Mesodermal cell (in vitro differentiated cells): ENCODE data around the gene CTIF.

ENCODE experiments used
- H3K27ac ChIP-seq: 2 replicates; pipeline ENCODE4 v1.7.0; 2013; ENCODE audit warnings: mild to moderate bottlenecking, low read depth, low read length, moderate library complexity; ENCODE audit not compliant: severe bottlenecking
- H3K36me3 ChIP-seq: 2 replicates; pipeline ENCODE4 v1.7.1; 2013; ENCODE audit warnings: mild to moderate bottlenecking, low read length, moderate library complexity; ENCODE audit not compliant: control insufficient read depth, insufficient read depth
- H3K4me1 ChIP-seq: one replicate; pipeline ENCODE4 v1.7.1; 2013; ENCODE audit warnings: mild to moderate bottlenecking, low read length; ENCODE audit not compliant: insufficient read depth, control insufficient read depth, poor library complexity, severe bottlenecking
- H3K4me3 ChIP-seq: 2 replicates; pipeline ENCODE4 v1.7.0; 2013; ENCODE audit warnings: low read length, control low read depth, mild to moderate bottlenecking; ENCODE audit not compliant: insufficient read depth, poor library complexity, severe bottlenecking; ENCODE audit errors: extremely low read depth
- H3K9me3 ChIP-seq: 2 replicates; pipeline ENCODE4 v1.7.1; 2013; ENCODE audit warnings: mild to moderate bottlenecking, low read length, moderate library complexity; ENCODE audit not compliant: control insufficient read depth
- WGBS, 2 experiments: methylation state at CpG; one replicate each; pipeline ENCODE4 v1.1.5; 2013; ENCODE audit warnings: missing lambda C conversion rate in 2 of 2; ENCODE audit not compliant: insufficient coverage in 2 of 2; 5-methylcytosine and 5-hydroxymethylcytosine counted together

Gene CTIF

DNA sequence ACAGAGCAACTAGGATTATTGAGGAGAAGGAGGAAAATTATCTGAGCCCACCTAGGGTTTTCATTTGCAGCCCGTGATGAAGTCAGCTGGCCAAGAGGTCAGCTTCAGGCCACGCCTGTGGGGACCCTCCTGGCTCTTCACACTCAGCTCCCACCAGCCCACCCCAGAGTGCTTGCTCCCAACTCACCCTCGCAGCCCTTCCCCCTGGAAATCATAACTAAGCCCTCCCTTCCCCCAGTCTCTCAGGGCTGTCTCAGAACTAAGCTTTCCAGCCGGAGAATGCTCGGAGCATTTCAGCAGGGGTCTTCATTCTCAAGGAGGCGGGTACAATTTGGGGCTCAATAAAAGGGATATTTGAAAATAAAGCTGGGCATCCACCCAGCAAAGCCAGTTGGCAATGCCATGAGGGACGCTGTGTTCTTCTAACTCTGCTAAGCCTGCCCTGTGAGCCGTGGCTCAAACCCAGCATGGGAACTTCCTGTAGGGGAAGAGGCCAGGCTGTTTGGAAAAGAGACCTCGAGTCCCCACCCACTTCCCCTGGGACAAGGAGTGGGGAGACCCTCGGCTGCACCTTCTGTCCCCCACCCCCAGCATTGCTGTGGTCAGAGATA lies 194.9 kb downstream of the CTIF start:
- Histone ChIP-seq H3K9me3 (no peaks in the 10 kb centered on the region), H3K4me1 (peaks cover 44% of the 10 kb centered on the region), H3K4me3 (no peak overlapping the region), H3K36me3 (peaks cover 9% of the 10 kb centered on the region), H3K27ac (no peak overlapping the region)
- 58% methylated on average over 8 of the region's 10 CpGs for WGBS, 2 experiments

DNA sequence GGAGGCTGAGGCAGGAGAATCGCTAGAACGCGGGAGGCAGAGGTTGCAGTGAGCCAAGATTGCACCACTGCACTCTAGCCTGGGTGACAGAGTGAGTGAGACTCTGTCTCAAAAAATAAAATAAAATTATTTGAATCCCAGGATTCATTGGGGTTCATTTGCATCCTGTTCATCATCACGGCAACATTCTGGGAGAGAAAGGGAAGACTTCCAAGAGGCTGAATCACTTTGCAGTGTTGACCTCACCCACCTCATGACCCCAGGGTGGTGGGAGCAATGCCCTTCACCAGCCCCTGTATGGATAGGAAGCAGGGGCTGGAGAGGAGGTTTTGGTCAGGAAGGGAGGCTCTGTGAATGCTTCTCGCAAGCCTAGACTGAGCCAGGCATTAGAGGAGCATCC lies 195.6 kb downstream of the CTIF start:
- no peak overlapping the region for H3K27ac ChIP-seq
- H3K9me3 ChIP-seq, result no peaks in the 10 kb centered on the region
- peaks cover 38% of the 10 kb centered on the region for H3K4me1 ChIP-seq
- peaks cover 5% of the 10 kb centered on the region for H3K36me3 ChIP-seq
- 95 to 97% methylated on average over 3 to 4 of the region's 5 CpGs for WGBS, 2 experiments
- no peak overlapping the region for H3K4me3 ChIP-seq

DNA sequence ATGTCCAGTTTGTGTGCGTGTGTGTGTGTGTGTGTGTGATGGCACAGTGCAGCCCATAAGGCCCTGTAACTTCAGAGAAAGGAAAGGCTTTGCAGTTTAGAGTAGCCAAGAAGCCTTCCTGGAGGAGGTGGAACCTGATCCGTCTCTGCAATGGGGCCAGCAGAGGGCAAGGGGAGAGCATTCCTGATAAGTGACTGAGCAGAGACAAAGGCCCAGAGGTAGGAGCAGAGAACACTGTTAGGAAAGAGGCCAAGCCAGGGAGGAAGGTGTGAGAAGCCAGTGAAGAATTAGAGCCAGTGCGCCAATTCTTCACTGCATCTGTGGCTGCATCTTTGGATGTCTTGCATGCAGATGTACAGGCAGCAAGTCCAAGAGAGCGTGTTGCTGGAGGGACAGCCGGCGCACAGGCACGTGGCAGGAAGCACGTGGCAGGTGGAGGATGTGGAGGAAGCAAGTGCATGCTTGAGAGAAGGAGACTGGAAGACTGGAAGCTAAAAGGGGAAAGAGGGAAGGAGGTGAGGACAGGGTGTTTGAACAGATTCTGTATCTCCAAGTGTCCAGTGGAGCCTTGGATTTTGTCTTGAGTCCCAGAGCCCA lies 196.3 kb downstream of the CTIF start:
- no peaks in the 10 kb centered on the region for H3K9me3 ChIP-seq
- no peak overlapping the region for H3K4me3 ChIP-seq
- H3K27ac ChIP-seq, result no peak overlapping the region
- H3K4me1 ChIP-seq, result peaks cover 35% of the 10 kb centered on the region
- WGBS, 2 experiments, result 87 to 92% methylated on average over 7 to 8 of the region's 8 CpGs
- peaks cover 5% of the 10 kb centered on the region for H3K36me3 ChIP-seq

DNA sequence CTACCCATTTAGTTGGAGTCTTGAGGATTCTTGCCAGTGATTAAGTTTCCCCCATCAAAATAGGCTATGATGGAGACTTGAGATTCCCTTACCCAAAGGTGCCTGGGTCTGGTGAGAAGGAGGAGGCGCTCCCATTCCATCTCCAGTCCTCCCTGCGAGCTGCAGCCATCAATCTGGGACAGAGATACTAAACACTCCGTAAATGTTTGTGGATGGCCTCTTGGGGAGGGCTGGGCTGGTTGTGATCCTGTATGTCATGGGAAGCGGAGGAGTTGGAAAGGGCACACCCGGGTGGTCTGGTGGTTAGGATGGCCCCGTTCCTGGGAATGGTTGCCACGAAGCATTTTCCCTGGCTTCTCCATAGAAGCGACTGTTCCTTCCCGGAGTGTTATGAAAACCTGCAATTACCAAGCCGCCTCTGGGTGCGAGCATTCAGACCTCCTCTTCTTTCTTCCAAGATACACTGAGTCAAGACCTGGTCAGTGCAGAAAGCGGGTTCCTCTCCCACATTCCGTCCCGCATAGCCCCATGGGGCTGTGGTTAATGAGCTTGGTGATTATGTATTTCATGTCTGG lies 196.9 kb downstream of the CTIF start:
- no peak overlapping the region for H3K27ac ChIP-seq
- WGBS, 2 experiments, result 96 to 98% methylated on average over 8 to 10 of the region's 14 CpGs
- no peak overlapping the region for H3K4me3 ChIP-seq
- H3K9me3 ChIP-seq, result no peaks in the 10 kb centered on the region
- H3K36me3 ChIP-seq, result peaks cover 5% of the 10 kb centered on the region
- H3K4me1 ChIP-seq, result peaks cover 35% of the 10 kb centered on the region

DNA sequence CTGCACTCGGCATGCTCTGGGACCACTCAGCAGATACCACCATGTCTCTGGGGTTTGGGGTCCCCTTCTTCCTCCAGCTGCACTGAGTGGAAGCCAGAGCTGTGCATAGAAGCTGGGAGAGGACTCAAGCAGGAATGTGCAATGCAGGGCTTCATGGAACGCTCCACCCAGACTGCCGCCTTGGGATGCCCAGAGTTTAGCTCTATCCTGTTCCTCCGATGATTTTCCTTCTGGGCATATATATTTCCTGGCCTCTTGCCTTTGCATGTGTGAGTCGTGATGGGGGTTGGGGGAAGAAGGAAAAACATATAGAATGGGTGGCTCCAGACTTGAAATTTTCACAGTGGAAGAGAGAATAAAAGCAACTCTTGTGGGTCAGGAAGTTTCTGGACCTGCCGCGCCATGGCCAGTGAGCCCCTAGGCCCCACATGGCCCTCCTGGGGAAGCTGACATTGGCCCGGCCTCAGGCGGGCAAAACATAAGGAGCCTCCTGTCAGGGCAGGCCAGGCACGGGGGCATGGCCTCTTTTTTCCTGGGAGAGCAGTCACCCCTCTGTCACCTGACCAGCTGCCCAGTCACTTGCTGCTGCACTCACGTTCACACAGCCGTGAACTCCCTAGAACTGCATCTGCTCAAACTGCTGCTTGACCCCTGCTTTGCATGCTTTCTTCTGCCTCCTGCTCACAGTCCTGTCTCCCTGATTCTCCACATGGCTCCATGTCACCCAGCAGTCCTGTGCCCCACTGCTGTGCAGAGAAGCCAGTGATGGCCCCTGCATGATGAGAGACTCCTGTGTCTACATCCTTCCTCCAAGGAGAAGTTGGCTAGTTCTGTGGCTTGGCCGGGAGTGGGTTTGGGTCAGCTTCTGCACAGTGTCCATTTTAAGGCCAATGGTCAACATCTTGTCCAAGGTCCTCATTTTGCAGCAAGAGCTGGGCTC lies 197.8 kb downstream of the CTIF start:
- H3K36me3 ChIP-seq, result peaks cover 5% of the 10 kb centered on the region
- 96 to 99% methylated on average over 12 of the region's 13 CpGs for WGBS, 2 experiments
- H3K9me3 ChIP-seq, result no peaks in the 10 kb centered on the region
- peaks cover 35% of the 10 kb centered on the region for H3K4me1 ChIP-seq
- no peak overlapping the region for H3K27ac ChIP-seq
- no peak overlapping the region for H3K4me3 ChIP-seq

DNA sequence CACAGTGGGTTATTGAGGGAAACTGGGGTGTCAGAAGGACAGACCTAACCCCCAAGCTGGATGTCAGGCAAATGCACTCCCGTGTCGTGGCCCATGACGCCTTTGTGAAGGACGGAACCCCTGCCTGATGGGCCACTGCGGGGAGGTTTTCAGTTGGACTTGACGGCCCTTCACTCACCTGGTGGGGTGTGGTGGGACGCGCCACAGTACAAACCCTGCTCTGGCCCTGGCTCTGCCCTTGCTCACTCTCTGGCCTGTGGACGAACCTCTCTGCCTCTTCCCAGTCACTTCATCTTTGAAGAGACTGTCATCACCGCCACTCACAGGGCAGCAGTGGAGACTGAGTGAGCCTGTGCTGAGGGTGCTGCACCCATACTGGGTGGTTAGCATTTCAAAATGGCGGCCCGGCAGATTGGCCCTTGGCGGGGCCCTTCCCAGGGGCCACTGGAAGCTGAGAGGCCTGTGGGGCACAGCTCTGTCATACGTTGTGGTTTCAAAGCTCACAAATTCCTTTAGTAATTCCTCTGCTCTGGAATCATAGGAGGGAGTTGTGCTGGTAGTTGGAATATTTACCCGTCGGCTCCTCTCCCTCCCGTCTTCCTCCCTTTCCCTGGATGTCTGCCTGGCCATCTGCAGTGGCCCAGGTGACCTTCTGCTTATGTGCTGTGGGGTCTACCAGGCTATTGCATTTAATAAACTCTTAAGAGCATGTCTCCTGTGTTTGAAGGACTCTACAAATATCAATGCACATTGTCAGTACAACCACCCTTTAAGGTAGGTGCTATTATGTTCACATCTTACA lies 200.6 kb downstream of the CTIF start:
- Histone ChIP-seq H3K4me1 (peaks cover 25% of the 10 kb centered on the region), H3K36me3 (no peaks in the 10 kb centered on the region), H3K27ac (no peak overlapping the region), H3K9me3 (no peaks in the 10 kb centered on the region), H3K4me3 (no peak overlapping the region)
- 97 to 99% methylated on average over 8 to 15 of the region's 17 CpGs for WGBS, 2 experiments

DNA sequence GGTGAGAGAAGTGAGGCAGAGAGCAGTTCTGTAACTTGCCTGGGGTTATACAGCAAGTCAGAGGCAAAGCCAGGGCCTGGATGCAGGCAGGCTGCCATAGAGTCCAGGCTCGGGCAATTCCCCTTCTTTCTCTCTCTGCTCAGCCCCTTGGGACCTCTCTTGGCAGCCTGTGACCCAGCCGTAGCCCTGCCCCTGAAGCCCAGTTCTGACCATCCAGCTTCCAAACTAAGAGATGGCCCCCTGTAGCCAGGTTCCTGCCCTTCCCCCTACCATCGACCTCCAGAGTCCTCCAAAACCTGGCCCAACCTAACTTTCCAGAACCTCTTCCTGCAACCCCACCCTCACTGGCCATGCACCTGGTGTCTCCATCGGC lies 201.2 kb downstream of the CTIF start:
- H3K27ac ChIP-seq, result no peak overlapping the region
- no peaks in the 10 kb centered on the region for H3K36me3 ChIP-seq
- H3K9me3 ChIP-seq, result no peaks in the 10 kb centered on the region
- no peak overlapping the region for H3K4me3 ChIP-seq
- peaks cover 20% of the 10 kb centered on the region for H3K4me1 ChIP-seq
- WGBS, 2 experiments, result 89 to 95% methylated on average over 4 of the region's 4 CpGs

DNA sequence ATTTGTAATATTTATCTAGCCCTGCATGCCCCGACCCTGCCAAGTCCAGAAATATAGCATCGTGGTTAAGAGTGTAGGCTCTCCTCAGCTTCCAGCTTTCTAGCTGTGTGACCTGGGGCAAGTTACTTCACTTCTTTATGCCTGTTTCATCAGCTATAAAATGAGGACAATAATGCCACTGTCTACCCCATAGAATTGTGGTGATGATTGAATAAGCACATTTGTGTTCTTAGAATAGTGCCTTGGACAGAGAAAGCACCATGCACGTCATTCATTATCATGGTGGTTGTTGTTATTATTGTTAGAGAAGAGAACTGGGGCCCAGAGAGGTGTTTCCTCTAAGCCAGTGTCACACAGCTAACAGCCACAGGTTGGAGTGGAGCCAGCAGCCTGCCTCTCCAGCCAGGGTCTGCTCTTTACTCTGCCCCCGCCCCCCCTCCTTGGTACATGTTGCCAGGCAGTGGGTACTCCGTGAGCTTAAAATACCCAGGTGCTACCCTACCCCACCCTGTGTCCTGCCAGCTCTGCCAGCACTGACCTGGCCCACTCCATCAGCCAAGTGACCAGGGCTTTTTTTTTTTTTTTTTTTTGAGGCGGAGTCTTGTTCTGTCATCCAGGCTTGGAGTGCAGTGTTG lies 202.1 kb downstream of the CTIF start:
- WGBS, 2 experiments, result 89 to 100% methylated on average over 2 to 3 of the region's 6 CpGs
- peaks cover 11% of the 10 kb centered on the region for H3K4me1 ChIP-seq
- no peaks in the 10 kb centered on the region for H3K9me3 ChIP-seq
- no peaks in the 10 kb centered on the region for H3K36me3 ChIP-seq
- no peak overlapping the region for H3K27ac ChIP-seq
- H3K4me3 ChIP-seq, result no peak overlapping the region

DNA sequence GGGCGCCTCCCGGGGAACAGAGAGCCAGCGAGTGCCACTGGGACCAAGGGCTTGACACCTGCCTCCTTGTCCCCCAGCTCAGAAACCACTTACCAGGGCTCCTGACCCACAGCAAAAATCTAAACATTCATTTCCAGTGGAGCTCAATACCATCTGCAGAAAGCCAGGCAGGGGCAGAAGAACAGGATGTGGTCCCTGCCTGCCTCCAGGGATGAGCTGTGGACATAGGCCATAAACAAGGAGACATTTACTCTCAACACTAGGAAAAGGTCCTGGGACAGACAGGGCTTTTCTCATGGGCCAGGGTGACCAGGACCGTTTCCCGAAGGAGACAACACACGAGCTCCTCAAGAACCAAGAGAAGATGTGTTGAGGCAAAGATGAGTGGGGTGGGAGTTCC lies 203.0 kb downstream of the CTIF start:
- Histone ChIP-seq H3K4me1 (peaks cover 4% of the 10 kb centered on the region), H3K36me3 (no peaks in the 10 kb centered on the region), H3K9me3 (no peaks in the 10 kb centered on the region), H3K4me3 (no peak overlapping the region), H3K27ac (no peak overlapping the region)
- 96% methylated on average over 6 of the region's 6 CpGs; no CpG with 5 or more reads in 1 of the 2 experiments for WGBS, 2 experiments

DNA sequence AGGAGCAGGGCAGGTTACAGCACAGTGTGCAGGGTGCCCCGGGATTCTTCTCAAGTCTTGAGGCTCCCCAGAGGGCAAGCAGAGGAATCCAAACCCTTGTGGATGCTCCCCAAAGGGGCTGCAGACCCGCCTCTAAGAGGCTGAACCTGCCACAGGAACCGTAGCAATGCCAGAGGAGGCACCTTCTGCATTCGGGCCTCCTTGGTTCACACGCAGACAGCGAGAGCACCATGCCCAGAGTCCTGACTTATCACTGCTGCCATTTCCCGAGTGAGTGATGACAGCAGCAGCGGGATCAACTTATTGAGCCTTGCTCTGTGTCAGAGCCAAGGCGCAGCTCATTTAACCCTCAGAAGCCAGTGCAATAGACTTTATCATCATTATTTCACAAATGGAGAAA lies 203.5 kb downstream of the CTIF start:
- no peaks in the 10 kb centered on the region for H3K9me3 ChIP-seq
- no peak overlapping the region for H3K4me3 ChIP-seq
- no peak overlapping the region for H3K27ac ChIP-seq
- H3K4me1 ChIP-seq, result peaks cover 4% of the 10 kb centered on the region
- WGBS, 2 experiments, result 95 to 97% methylated on average over 8 to 9 of the region's 9 CpGs
- no peaks in the 10 kb centered on the region for H3K36me3 ChIP-seq
